ENCODE data around the gene POLH.

DNA sequence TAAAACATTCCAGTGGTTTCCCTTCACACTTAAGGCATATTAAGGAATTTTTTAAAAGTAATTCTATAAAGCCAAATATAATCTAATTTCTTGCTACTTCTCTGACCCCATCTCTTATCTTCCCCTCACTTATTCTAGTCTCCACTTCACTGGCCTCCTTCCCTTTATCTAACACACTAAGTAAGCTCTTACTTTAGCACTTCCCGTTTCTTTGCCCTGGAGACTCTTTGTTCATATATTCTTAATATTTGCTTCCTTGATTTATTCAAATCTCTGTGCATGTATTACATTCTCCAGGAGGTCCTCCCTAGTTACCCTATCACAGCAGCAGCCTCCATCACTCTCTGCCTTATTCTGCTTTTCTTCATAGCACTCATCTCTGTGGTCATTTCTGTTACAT lies 32.8 kb downstream of the POLH start:
- no peak for TF ChIP-seq CTCF (conservative IDR thresholded peaks at IDR 0.05)
- TF ChIP-seq EZH2 (IDR thresholded peaks at IDR 0.05; ENCODE audit: low read depth), result no peak
